HEK293 (cell line): ENCODE results near the gene MYO1F.

Source experiments
- CTCF ChIA-PET: fragments of 350-600 bp; formaldehyde crosslinking; extraction: SDS; loops from one replicate; lab custom pipeline; 2021; ENCODE audit warnings: antibody characterized with exemption; lab: Yijun Ruan, JAX
- POLR2A ChIA-PET: fragments of 300-600 bp; formaldehyde crosslinking; extraction: SDS; loops from one replicate; lab custom pipeline; 2020; ENCODE audit warnings: antibody characterized with exemption, inconsistent platforms; lab: Yijun Ruan, JAX
- H3K27ac ChIP-seq: fragments of 200-500 bp; sonication (Bioruptor generic); 2 replicates; pipeline ENCODE4 v1.5.1; 2014; ENCODE audit warnings: low read depth, low read length, control low read depth, inconsistent platforms; ENCODE audit errors: extremely low read depth
- H3K36me3 ChIP-seq, 2 experiments: fragments of 200-500 bp in 1 of 2; sonication (Bioruptor generic) in 1 of 2; 1 replicate in 1 of 2; 2 replicates in 1 of 2; pipeline ENCODE4 v1.5.1; 2014 to 2017; ENCODE audit warnings: inconsistent platforms in 2 of 2, low read length in 2 of 2; ENCODE audit not compliant: control insufficient read depth in 2 of 2, insufficient read depth in 1 of 2
- H3K4me1 ChIP-seq: fragments of 200-500 bp; sonication (Bioruptor generic); 2 replicates; pipeline ENCODE4 v1.5.1; 2014; ENCODE audit warnings: mild to moderate bottlenecking, low read length, inconsistent platforms; ENCODE audit not compliant: control insufficient read depth, insufficient read depth
- H3K4me3 ChIP-seq: 2 replicates; pipeline ENCODE4 v1.5.1; 2011; ENCODE audit warnings: low read depth, mild to moderate bottlenecking, control low read depth, low read length, moderate library complexity
- H3K9me3 ChIP-seq: fragments of 200-500 bp; sonication (Bioruptor generic); 2 replicates; pipeline ENCODE4 v1.5.1; 2014; ENCODE audit warnings: low read depth, low read length, inconsistent platforms; ENCODE audit not compliant: control insufficient read depth, insufficient read depth
- KLF7 ChIP-seq: fragments of 450-650 bp; formaldehyde crosslinking; IDR thresholded peaks from 2 replicates; pipeline ENCODE4 v1.5.1; 2016; ENCODE audit warnings: missing biosample characterization, missing genetic modification characterization, borderline replicate concordance
- KLF9 ChIP-seq: fragments of 450-650 bp; formaldehyde crosslinking; IDR thresholded peaks from 2 replicates; pipeline ENCODE4 v1.5.1; 2016; ENCODE audit warnings: missing biosample characterization, missing genetic modification characterization, low read depth
- MYNN ChIP-seq: fragments of 450-650 bp; formaldehyde crosslinking; IDR thresholded peaks from 2 replicates; pipeline ENCODE4 v1.5.1; 2016; ENCODE audit warnings: missing biosample characterization, missing genetic modification characterization, borderline replicate concordance
- SCRT1 ChIP-seq: fragments of 450-650 bp; formaldehyde crosslinking; IDR thresholded peaks from 2 replicates; pipeline ENCODE4 v1.5.1; 2016; ENCODE audit warnings: missing biosample characterization, missing genetic modification characterization, borderline replicate concordance
- SP7 ChIP-seq: fragments of 450-650 bp; formaldehyde crosslinking; IDR thresholded peaks from 2 replicates; pipeline ENCODE4 v1.5.1; 2016; ENCODE audit warnings: missing biosample characterization, missing genetic modification characterization
- ZBTB1 ChIP-seq: fragments of 450-650 bp; formaldehyde crosslinking; IDR thresholded peaks from 2 replicates; pipeline ENCODE4 v1.5.1; 2016; ENCODE audit warnings: missing biosample characterization, missing genetic modification characterization
- ZBTB11 ChIP-seq: fragments of 450-650 bp; formaldehyde crosslinking; conservative IDR thresholded peaks from 2 replicates; pipeline ENCODE4 v1.5.1; 2016; ENCODE audit warnings: low read depth, missing biosample characterization, missing genetic modification characterization
- ZNF10 ChIP-seq: fragments of 450-650 bp; formaldehyde crosslinking; IDR thresholded peaks from 2 replicates; pipeline ENCODE4 v1.5.1; 2017; ENCODE audit warnings: missing biosample characterization, missing genetic modification characterization
- ZNF133 ChIP-seq: fragments of 450-650 bp; formaldehyde crosslinking; IDR thresholded peaks from 2 replicates; pipeline ENCODE4 v1.5.1; 2016; ENCODE audit warnings: missing biosample characterization, missing genetic modification characterization
- ZNF157 ChIP-seq: fragments of 450-650 bp; formaldehyde crosslinking; IDR thresholded peaks from 2 replicates; pipeline ENCODE4 v1.5.1; 2016; ENCODE audit warnings: missing biosample characterization, missing genetic modification characterization
- ZNF175 ChIP-seq: fragments of 450-650 bp; formaldehyde crosslinking; IDR thresholded peaks from 2 replicates; pipeline ENCODE4 v1.5.1; 2016; ENCODE audit warnings: missing biosample characterization, missing genetic modification characterization
- ZNF23 ChIP-seq: fragments of 450-650 bp; formaldehyde crosslinking; IDR thresholded peaks from 2 replicates; pipeline ENCODE4 v1.5.1; 2016; ENCODE audit warnings: missing biosample characterization, missing genetic modification characterization, borderline replicate concordance
- ZNF341 ChIP-seq: fragments of 450-650 bp; formaldehyde crosslinking; IDR thresholded peaks from 2 replicates; pipeline ENCODE4; 2016; ENCODE audit warnings: low read depth, missing biosample characterization, missing genetic modification characterization
- ZNF362 ChIP-seq: fragments of 450-650 bp; formaldehyde crosslinking; IDR thresholded peaks from 2 replicates; pipeline ENCODE4 v1.5.1; 2016; ENCODE audit warnings: missing biosample characterization, missing genetic modification characterization
- ZNF518A ChIP-seq: fragments of 450-650 bp; formaldehyde crosslinking; conservative IDR thresholded peaks from 2 replicates; pipeline ENCODE4 v1.5.1; 2016; ENCODE audit warnings: low read depth, missing biosample characterization, missing genetic modification characterization
- ZNF561 ChIP-seq: fragments of 450-650 bp; IDR thresholded peaks from 2 replicates; pipeline ENCODE4 v1.5.1; 2018; ENCODE audit warnings: missing biosample characterization, missing genetic modification characterization, borderline replicate concordance
- ZNF639 ChIP-seq: fragments of 450-650 bp; formaldehyde crosslinking; IDR thresholded peaks from 2 replicates; pipeline ENCODE4 v1.5.1; 2016; ENCODE audit warnings: missing biosample characterization, missing genetic modification characterization
- ZNF701 ChIP-seq: fragments of 450-650 bp; formaldehyde crosslinking; IDR thresholded peaks from 2 replicates; pipeline ENCODE4 v1.5.1; 2016; ENCODE audit warnings: missing biosample characterization, missing genetic modification characterization
- ZNF707 ChIP-seq: fragments of 450-650 bp; formaldehyde crosslinking; IDR thresholded peaks from 2 replicates; pipeline ENCODE4 v1.5.1; 2016; ENCODE audit warnings: missing biosample characterization, missing genetic modification characterization
- ZSCAN30 ChIP-seq: fragments of 450-650 bp; IDR thresholded peaks from 2 replicates; pipeline ENCODE4 v1.5.1; 2018; ENCODE audit warnings: missing biosample characterization, mild to moderate bottlenecking, missing genetic modification characterization, moderate library complexity

Gene MYO1F

GRCh38 chr19:8600064-8600463, 22.8 kb upstream of the MYO1F start (continued):
- no peak for TF ChIP-seq ZNF639 (tag by site-specific recombination)
- TF ChIP-seq ZNF175 (tag by site-specific recombination), result no peak

- no peaks in the 10 kb centered on the region for H3K9me3 ChIP-seq
- ChIA-PET POLR2A (no interaction called here), CTCF (interaction anchor here (0.8 to 4.2 kb wide), 2 partner anchors 16 to 354 kb away, joined by 7 to 49 read pairs; no protein-coding TSS in a partner anchor)
- no peaks in the 10 kb centered on the region for H3K36me3 ChIP-seq
- no peaks in the 10 kb centered on the region for H3K4me1 ChIP-seq
- no peak overlapping the region for H3K4me3 ChIP-seq
- no peak overlapping the region for H3K27ac ChIP-seq
- TF ChIP-seq ZNF362 (tag by site-specific recombination) (no peak), SCRT1 (tag by site-specific recombination) (no peak), KLF9 (tag by site-specific recombination) (no peak), MYNN (tag by site-specific recombination) (no peak), ZNF518A (tag by site-specific recombination) (no peak)
These were observed 18.9 kb upstream of the MYO1F start for GRCh38 chr19:8596168-8596567.

GRCh38 chr19:8595651-8596050, 18.4 kb upstream of the MYO1F start:
- ChIA-PET CTCF (interaction anchor here (0.8 to 4.2 kb wide), 3 partner anchors 15 to 353 kb away, joined by 6 to 49 read pairs (median 7); no protein-coding TSS in a partner anchor), POLR2A (no interaction called here)
- H3K27ac ChIP-seq, result no peak overlapping the region
- H3K9me3 ChIP-seq, result no peaks in the 10 kb centered on the region
- TF ChIP-seq MYNN (tag by site-specific recombination) (no peak), SP7 (tag by site-specific recombination) (no peak), ZBTB1 (tag by site-specific recombination) (no peak), ZBTB11 (tag by site-specific recombination) (no peak), ZNF133 (tag by site-specific recombination) (no peak), ZSCAN30 (no peak), ZNF701 (tag by site-specific recombination) (no peak), ZNF561 (tag by site-specific recombination) (no peak), ZNF341 (no peak), ZNF10 (tag by site-specific recombination) (no peak), ZNF707 (tag by site-specific recombination) (no peak), ZNF157 (tag by site-specific recombination) (no peak), KLF7 (no peak), ZNF23 (tag by site-specific recombination) (no peak)
- no peaks in the 10 kb centered on the region for H3K4me1 ChIP-seq
- no peaks in the 10 kb centered on the region for H3K36me3 ChIP-seq
- H3K4me3 ChIP-seq, result no peak overlapping the region
